Stimulated activated CD8-positive, alpha-beta memory T cell treated with anti-CD3 and anti-CD28 coated beads, Interleukin-4, amount 100 ng/mL, for 24 hours (primary cell): ENCODE measurements around the gene SYNGR4.
"Not testable (repeated sequence)": the region's sequence is repeated elsewhere in the genome, so short reads cannot be mapped to it uniquely, and the experiment has no call there.

Experiments used
- DNase-seq: peaks from one replicate; pipeline ENCODE4 v3.0.0-alpha.2; 2020; ENCODE audit warnings: low read depth

SYNGR4 gene

DNA sequence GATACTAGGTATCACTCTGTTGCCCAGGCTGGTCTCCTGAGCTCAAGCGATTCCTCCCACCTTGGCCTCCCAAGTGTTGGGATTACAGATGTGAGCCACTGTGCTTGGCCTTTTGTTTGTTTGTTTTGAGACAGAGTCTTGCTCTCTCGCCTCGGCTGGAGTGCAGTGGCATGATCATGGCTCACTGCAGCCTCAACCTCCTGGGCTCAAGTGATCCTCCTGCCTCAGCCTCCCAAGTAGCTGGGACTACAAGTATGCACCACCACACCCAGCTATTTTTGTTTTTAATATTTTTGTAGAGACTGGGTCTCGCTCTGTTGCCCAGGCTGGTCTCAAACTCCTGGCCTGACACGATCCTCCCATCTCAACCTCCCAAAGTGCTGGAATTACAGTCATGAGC is 7.6 kb downstream of the SYNGR4 start:
- not testable (repeated sequence) for DNase-seq

DNA sequence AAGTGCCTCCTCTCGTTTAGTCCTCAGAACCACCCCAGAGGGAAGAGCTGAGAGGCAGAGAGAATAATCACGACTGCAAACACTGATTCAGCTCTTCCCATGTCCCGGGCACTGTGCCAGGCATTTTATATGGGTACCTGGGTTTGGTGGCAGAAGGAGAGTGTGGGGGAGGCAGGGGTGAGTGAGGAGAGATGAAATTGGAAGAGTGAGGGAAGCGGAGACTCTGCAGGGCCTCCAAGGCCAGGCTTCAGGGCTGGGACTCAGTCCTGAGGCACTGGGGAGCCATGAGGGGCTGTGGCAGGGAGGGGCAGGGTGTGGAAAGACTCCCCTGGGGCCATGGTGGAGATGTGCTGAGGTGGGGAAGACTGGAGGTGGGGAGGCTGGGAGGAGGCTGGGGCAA is 8.7 kb downstream of the SYNGR4 start:
- no peak for DNase-seq

DNA sequence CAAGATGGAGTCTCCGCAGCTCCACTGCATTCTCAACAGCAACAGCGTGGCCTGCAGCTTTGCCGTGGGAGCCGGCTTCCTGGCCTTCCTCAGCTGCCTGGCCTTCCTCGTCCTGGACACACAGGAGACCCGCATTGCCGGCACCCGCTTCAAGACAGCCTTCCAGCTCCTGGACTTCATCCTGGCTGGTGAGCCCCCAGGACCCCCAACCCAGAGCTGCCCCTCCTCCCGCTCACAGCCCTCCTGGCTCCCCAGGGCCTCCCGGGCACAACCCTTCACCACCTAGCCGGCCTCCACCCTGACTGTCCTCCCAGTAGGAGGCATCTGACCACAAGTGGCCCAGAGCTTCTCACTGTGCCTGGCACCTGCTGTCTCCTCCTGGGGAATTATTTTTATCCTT is 9.4 kb downstream of the SYNGR4 start:
- no peak for DNase-seq

DNA sequence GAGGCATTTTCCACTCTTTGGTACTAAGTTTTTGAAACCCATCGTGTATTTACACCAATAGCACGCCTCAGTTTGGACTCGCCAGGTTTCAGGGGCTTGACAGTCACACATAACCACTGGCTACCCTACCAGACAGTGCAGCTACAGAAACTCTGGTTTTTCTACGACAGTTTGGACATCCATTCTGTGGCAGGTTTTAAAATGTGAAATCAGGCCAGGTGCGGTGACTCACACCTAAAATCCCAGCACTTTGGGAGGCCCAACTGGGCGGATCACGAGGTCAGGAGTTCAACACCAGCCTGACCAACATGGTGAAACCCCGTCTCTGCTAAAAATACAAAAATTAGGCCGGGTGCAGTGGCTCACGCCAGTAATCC is 14.0 kb downstream of the SYNGR4 start:
- no peak for DNase-seq

DNA sequence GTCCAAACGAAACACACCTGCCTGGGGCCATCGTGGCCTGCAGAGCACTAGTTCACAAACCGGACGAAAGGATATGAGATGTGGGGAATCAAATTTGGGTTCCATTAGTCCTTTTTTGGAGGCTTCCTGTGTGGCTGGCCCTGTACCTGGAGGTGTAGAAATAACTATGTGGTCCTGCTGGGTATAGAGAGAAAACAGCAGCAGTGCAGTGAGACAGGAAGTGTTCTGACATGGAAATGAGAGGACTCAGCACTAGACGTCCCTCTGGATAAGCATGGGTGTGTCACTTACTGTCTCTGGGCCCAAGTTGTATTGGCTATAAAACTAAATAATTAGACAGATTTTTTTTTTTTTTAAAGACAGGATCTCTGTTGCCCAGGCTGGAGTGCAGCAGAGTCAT is 14.9 kb downstream of the SYNGR4 start:
- no peak for DNase-seq

DNA sequence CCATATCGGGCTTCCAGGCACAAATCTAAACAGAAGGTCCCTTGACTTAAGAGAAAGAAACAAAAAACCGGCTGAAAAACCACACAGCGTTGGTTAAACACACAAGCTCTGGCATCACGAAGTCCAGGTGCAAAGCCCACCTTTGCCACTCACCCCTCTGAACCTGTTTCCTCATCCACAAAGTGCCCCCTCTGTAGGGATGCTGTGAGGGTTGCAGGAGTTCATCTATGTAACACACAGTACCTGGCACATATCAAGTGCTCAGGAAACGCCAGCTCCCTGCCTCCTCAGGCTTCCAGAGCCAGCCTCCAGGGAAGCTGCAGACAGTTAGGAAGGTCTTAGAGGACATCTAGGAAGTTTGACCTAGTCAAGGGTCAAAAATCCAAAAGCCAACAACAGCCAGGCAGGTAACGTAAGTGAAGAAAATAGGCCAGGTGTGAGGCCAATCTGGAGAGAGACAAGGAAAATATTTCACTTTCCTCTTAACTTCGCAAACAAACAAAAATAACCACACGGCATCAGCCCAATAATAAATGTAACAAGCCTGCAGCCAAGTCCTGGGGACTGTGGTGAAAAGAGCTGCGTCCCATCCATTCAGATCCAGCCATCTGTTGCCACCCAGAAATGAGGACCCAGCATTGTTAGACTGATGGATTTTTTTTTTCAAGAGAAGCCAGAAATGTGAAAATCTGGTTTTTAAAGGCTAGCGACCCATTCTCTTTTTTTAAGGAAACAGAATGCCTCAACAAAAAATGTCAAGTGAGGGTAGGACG is 17.2 kb downstream of the SYNGR4 start:
- no peak for DNase-seq

DNA sequence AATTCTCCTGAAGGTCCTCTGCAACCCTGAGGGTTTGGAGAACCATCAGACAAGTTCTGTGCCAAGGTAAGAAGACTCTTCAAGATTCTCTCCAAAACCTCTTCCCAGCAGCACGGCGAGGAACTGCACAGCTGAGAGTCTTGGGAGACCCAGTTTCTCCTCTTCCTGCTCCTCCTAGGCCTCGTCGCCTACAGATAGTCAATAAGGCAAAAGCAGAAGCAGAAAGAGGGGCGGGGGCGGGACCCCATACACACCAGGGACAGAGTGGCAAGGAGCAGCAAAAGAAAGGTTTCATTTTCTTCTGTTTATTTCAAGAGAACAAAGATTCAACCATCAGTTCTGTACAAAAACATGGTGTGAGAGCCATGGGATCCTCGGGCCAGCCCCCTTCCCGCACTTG is 18.1 kb downstream of the SYNGR4 start:
- no peak for DNase-seq

DNA sequence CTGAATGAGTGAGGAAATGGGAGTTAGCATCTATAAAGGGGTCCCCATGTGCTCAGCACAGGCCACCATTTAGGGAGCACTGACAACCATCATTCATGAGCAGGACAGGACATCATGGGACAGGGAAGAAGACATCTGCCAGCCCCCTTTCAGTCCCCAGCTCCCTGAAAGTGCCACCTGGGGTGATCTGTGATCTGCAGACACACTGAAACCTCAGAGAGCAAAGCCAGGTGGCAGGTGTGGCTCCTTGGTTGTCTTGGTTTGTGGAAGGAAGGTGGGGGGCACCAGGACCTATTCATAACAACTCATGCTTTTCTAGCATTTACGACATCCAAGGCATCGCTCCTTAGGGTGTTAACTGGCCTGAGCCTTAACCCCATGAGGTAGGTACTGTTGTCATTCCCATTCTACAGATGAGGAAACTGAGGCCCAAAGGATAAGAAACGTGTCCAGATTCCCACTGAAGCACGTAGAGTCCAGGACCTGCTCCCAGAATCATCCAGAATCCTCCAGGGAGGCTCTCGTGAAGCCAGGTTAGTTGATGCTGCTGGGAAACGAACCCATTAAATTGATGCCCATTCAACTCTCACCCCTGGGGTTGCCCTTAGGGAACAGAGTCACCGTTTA is 21.4 kb downstream of the SYNGR4 start:
- no peak for DNase-seq

DNA sequence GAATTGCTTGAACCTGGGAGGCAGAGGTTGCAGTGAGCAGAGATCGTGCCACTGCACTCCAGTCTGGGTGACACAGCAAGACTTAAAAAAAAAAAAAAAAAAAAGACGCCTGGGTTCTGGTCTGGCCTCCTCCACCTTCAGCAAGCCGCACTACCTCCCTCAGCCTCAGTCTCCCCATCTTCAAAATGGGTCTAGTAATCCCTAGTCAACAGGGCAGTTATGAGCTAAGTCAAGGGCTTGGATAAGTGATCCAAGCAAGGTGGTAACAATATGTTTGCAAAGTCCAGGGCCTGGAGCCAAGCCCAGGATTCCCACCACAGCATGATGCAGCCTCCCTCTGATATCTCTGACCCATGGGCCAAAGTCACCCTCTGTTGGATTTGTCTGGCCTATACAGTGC is 22.8 kb downstream of the SYNGR4 start:
- DNase-seq = no peak

DNA sequence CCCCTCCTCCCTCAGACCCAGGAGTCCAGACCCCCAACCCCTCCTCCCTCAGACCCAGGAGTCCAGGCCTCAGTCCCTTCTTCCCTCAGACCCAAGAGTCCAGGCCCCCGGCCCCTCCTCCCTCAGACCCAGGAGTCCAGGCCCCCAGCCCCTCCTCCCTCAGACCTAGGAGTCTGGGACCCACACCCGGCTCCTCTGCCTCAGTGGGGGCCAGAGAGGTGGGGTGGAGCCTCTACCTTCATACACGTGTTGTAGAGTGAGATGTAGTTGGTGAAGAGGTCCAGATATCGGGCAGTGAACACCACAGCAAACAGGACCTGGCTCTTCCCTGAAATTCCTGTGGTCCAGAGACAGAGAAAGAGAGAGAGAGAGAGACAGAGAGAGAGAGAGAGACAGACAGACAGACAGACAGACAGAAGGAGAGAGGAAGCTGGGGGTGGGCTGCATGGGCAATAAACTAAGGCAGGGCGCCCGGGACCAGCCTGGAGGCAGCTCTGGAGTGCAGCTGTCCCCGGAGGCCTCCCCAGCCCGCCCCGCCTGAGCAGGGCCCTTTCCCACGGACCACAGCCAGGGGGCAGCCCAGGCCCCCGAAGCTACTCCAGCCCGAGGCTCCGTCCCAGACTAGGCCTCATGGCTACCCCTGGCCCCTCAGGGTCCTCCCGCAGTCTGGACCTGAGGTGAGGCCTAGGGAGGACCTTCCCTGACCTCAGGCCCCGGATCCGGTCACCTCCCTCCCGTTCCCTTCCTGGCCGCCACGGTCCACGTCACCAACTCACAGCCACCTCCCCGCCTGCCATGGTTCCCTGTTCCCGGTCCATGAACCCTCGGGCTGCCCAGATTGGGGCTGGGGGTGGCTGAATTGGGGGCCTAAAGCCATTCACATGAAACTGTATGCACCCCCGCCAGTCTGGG is 26.3 kb downstream of the SYNGR4 start:
- peak; percentile 47 for DNase-seq

DNA sequence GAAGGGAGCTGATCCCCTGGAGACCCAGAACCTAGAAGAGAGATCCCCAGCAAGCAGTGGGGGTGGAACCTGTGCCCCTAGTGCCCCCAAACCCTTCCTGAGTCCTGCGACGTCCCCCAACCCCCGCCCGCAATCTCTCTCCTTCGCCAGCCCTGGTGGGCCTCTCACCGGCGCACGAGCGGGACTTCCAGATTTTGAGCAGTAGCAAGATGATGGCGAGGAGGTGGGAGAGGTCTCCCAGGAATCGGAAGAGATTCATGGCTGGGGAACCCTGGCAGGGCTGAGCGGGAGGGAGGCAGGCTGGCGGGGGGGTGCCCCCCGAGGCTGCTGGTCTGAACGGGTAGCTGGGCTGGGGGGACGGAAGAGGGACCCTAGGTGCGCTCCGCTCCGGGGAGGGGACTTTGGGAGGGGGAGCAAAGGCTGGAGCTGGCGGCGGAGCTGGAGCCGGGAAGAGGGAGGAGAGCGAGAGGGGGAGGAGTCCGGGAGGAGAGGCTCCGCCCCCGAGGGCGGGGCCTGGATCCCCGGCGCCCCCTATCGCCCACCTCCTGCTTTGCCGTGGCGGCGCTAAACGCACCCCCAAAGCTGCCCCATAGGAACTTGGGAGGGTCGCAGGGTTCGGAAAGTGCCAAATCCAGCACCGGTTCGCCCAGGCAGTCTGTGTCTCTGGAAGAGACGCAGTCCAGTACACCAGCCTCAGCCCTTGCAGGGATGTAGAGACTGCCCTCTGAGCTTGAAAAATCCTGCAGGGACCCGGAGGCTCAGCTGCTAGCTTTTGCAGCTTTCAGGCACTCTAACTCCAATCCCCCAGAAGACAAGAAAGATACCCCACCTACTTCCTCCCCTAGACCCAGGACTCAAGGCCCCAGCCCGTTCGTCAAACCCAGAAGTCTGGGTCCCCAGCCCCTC is 27.2 kb downstream of the SYNGR4 start, which contains the start of gene KDELR1:
TSS of gene KDELR1 (minus strand) at position 452 of the 906 bp plus-strand sequence. CDS start at position 259, 193 bp downstream.
- peak; percentile 52 for DNase-seq

DNA sequence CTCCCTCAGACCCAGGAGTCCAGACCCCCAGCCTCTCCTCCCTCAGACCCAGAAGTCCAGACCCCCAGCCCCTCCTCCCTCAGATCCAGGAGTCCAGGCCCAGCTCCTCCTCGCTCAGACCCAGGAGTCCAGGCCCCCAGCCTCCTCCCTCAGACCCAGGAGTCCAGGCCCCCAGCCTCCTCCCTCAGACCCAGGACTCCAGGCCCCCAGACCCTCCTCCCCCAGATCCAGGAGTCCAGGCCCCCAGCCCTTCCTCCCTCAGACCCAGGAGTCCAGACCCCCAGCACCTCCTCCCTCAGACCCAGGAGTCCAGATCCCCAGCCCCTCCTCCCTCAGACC is 27.8 kb downstream of the SYNGR4 start:
- DNase-seq = not testable (repeated sequence)

DNA sequence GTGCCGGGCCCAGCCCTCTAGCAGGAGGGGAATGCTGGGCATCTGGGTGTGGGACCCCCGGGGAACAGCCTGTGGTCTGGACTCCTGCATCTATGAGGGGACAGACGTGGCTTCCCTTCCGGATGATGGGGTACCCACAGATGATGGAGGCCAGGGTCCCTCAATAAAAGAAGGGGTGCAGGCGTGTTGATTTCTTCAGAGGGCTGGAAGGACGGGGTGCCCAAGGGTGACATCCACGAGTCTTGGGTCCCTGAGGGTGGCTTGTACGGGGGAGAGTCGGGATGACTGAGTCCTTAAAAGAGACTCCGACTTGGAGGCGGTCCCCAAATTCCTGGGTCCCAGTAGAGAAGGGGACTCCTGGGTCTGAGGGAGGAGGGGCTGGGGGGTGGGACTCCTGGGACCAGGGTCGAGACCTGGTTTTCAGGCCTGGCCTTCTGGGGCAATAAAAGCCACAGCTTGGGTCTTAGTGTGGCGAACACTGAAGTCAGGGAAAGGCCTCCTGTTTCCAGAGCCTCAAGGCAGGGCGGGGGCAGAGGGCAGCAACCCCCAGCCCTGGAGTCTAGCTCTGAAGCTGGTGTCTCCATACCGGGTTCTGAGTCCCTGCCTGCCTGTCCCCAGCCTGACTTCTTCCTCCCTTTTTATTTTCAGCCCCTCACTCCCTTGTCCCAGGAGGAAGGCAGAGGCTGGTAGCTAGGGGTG is 28.8 kb downstream of the SYNGR4 start:
- DNase-seq = no peak

DNA sequence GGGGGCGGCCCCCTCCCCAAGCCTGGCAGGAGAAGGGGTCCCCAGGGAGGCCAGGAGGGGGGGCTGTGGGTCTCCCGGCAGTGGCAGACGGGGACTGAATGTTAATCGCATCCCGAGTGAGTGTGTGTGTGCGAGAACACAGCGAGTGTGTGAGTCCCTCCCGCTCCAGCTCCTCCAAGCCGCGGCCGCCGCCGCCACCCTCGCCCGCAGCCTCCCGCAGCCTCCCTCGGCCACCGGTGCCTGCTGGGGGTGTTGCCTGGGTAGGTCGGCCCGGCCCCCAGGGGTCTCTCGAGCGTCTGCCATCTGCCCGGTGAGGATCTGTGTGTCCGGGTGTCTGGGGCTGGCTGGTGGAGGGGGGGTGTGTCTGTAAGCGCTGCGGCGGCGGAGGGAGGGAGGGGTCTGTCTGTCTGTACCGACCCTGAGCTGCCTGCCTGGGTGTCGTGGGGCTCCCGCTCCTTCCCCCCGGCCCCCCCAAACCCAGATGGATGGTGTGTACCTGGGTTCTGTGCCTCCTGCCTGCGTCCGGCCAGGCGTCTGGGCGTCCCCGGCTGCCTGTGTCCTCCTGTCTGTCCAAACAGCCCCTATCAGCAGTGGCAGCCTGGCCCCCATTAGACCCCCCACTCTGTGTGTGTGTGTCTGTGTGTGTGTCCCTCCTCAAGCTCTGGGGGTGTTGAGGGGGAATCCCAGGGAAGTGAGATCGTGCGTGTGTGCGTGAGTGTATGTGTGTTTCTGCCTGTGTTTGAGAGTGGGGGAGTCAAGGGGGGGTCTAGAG is 29.6 kb downstream of the SYNGR4 start, which contains the start of gene GRIN2D:
TSS of gene GRIN2D (plus strand) at position 110 of the 772 bp plus-strand sequence. CDS start 4,725 bp downstream, outside the sequence.
- no peak for DNase-seq

DNA sequence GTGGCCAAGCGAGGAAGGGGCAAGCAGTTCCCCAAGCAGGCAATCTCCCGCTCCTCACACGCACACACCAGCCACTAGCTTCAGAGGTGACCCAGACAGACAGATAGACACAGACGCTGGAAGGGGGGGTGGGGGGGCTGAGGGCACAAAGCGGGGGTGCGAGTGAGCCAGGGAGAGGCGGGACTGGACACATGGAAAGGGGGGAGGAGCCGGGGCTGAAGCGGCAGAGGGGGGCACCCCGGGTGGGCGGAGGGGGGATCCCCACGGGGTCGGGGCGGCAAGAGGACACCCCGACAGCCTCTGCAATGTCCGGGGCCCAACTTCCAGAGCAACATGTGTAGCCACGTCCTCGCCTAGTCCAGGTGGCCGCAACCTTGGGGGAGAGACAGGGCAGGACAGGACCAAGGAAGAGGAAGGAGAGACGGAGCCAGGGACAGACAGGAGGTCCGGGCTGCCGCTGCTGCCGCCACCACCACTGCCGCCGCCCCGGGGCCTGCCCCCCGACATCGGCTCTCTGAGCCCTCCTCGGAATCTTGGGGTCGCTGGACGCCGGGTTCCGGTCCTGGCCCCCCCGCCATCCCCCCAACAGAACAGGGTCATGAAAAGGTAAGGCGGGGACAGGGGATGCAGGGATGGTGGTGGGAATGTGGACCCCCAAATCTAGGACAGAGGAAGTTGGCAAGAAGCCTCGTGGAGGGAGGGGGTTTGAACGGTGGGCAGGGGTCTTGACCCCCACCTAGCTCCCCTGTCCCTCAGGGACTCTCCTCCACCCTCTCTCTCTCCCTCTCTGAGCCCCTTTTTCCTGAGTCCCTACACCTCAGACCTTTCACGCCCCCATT is 30.4 kb downstream of the SYNGR4 start:
- no peak for DNase-seq

DNA sequence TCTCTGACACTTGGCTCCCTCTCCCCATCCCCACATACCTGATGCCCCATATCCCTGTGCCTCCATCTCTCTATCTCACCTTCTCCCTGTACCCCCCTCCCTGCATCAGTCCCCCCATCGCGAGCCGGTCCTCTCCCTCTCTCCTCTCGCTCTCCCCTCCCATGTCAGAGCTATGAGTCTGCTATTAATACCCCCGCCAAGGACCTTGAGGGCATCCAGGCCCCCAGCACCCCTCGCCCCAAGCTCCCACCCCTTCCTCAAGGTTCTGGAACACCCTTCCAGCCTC is 30.9 kb downstream of the SYNGR4 start:
- no peak for DNase-seq

DNA sequence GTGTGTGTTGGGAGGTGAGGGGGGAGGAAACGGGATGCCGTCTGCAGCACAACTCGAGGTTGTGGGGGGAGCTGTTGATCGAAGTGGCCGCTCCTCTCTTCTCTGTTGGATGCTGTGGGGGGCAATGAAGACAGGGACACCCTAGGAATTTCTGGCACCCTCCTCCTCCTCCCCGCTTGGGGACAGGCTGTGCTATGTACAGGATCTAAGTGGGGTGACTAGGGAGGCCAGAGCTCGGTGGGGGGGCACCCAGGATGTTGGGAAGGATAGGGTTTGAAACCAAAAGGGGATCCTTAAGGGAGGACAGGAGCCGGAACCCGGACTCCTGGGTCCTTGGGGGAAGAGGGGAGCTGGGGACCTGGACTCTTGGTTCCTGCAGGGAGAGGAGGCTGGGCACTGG is 31.3 kb downstream of the SYNGR4 start:
- no peak for DNase-seq

DNA sequence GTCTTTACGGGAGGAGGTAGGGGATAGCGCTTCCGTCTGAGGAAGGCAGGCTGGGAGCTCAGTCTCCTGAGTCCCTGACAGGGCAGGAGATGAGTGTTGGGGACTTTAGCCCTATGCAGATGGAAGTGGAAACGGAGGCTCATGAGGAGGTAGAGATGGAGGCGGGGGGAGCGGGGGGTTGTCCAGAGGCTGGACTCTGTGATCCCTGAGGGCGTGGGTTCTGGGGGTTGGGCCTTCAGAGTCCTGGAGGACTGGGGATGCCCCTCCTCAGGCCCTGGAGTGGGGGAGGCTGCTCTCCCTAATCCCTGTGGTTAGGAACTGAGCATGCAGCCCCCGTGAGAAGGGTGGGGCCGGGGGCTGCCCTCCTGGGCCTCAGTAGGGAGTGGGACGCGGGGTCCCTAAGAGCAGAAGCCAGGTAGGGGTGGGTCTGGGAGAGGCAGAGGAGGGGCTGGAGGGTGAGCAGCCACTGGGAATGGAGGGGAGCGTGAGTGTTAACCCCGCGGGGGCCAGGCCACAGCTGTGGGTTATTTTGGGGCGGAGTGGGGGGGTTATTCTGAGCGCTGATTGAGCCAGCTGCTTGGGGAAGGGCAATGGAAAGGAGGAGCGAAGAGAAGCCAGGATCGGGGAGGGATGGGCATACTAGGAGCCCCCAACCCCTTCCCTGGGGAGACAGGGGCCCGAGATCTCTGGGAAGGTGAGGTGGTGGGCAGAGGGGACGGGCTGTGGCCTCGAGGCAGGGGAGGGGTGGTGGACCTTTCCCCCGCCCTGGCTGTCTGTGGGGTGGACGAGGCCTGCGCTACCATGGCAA is 32.1 kb downstream of the SYNGR4 start:
- DNase-seq = no peak

DNA sequence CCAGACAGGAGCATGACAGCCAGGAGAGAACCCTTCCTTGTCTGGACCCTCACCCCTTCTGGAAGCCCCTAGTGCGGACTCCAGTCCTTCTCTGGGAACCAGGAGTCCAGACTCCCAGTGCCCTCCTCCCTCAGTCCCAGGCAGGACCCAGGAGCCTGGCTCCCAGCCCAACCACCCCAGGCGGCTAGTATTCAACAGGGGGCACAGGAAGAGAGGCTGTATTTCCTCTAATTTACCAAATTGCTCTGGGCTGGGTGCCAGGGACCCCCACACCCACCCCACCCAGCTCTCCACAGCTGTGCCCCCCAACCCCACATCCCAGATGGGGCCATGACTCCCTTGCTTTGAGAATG is 32.6 kb downstream of the SYNGR4 start:
- DNase-seq = no peak
